HCT116 (cell line): ENCODE results near the gene HSD17B13. TPM values are rescaled to one million over a fixed set of nuclear protein-coding genes. Genes with fewer than 3 reads are reported as not detected.

Experiments
- ATAC-seq: fragments of 200-7000 bp; cut with Tn5 transposase; 2 replicates; pipeline ENCODE4 v1.9.1; 2020; ENCODE audit warnings: mild to moderate bottlenecking, moderate library complexity
- BruUV-seq: library from RNA; stranded (reverse); fragments of 400-500 nt; replicated peaks from 2 replicates; lab custom pipeline; 2021; lab: Mats Ljungman, UMichigan
- CTCF ChIA-PET: fragments of 300-600 bp; sonication (Branson Sonifier 250); formaldehyde crosslinking; loops from one replicate; lab custom pipeline; 2021; ENCODE audit warnings: antibody characterized with exemption; lab: Charles Lee
- POLR2A ChIA-PET: fragments of 300-600, 350-600 bp; sonication (Branson Sonifier 250); formaldehyde crosslinking; loops from one replicate; lab custom pipeline; 2021; ENCODE audit warnings: antibody characterized with exemption; lab: Charles Lee
- RAD21 ChIA-PET, 2 experiments: fragments of 300-600 bp; sonication (Branson Sonifier 250); formaldehyde crosslinking; loops; one replicate each; lab custom pipeline; 2023; ENCODE audit warnings: low total read pairs in 2 of 2; ENCODE audit not compliant: uncharacterized antibody in 2 of 2, unreplicated experiment in 2 of 2, low non-redundant PET in 1 of 2; lab: Charles Lee
- DNase-seq: peaks from one replicate; pipeline ENCODE4 v3.0.0-alpha.2; 2010; ENCODE audit warnings: low read depth, low spot score
- H2AFZ ChIP-seq: fragments of 200-600 bp; shearing (Covaris generic), sonication (generic); 2 replicates; pipeline ENCODE4 v1.6.1; 2017; ENCODE audit warnings: low read depth, mixed run types, mixed read lengths, antibody characterized with exemption, low read length; ENCODE audit not compliant: poor library complexity, severe bottlenecking
- H3K27ac ChIP-seq: 2 replicates; pipeline ENCODE4 v1.5.1; 2012; ENCODE audit warnings: low read depth, low read length
- H3K27me3 ChIP-seq: fragments of 200-600 bp; sonication (generic); 2 replicates; pipeline ENCODE4 v1.6.1; 2016; ENCODE audit warnings: mixed run types, low read length, mixed read lengths; ENCODE audit not compliant: insufficient read depth
- H3K36me3 ChIP-seq, 2 experiments: fragments of 200-500 bp in 1 of 2; fragments of 200-600 bp in 1 of 2; sonication (Bioruptor generic) in 1 of 2; sonication (generic) in 1 of 2; 2 replicates each; pipeline versions ENCODE4 v1.5.1 to v1.6.1; 2014 to 2016; ENCODE audit warnings: low read length in 2 of 2, inconsistent platforms in 1 of 2, mixed read lengths in 1 of 2, mixed run types in 1 of 2; ENCODE audit not compliant: insufficient read depth in 2 of 2, control insufficient read depth in 1 of 2
- H3K4me1 ChIP-seq, 2 experiments: fragments of 200-600 bp in 1 of 2; sonication (generic) in 1 of 2; 2 replicates each; pipeline versions ENCODE4 v1.5.1 to v1.6.1; 2012 to 2017; ENCODE audit warnings: low read length in 2 of 2, inconsistent platforms in 1 of 2, mild to moderate bottlenecking in 1 of 2, mixed read lengths in 1 of 2, mixed run types in 1 of 2, moderate library complexity in 1 of 2; ENCODE audit not compliant: insufficient read depth in 2 of 2, control insufficient read depth in 1 of 2
- H3K4me2 ChIP-seq: fragments of 200-600 bp; sonication (generic); 2 replicates; pipeline ENCODE4 v1.6.1; 2017; ENCODE audit warnings: mixed run types, low read length, mixed read lengths
- H3K4me3 ChIP-seq, 2 experiments: fragments of 200-600 bp in 1 of 2; sonication (generic) in 1 of 2; replicated peaks in 1 of 2; 2 replicates each; pipeline ENCODE4 v1.5.1; 2011 to 2016; ENCODE audit warnings: low read length in 2 of 2, control low read depth in 1 of 2, low read depth in 1 of 2, mild to moderate bottlenecking in 1 of 2, mixed read lengths in 1 of 2, mixed run types in 1 of 2
- H3K79me2 ChIP-seq: fragments of 200-600 bp; sonication (generic); 2 replicates; pipeline ENCODE4 v1.6.1; 2017; ENCODE audit warnings: mild to moderate bottlenecking, mixed run types, low read length, moderate library complexity, mixed read lengths; ENCODE audit not compliant: insufficient read depth
- H3K9ac ChIP-seq: fragments of 200-600 bp; sonication (generic); 2 replicates; pipeline ENCODE4 v1.6.1; 2016; ENCODE audit warnings: low read length, mixed read lengths
- H3K9me2 ChIP-seq: fragments of 200-600 bp; sonication (generic), shearing (Covaris generic); 2 replicates; pipeline ENCODE4 v1.6.1; 2017; ENCODE audit warnings: mixed run types, mild to moderate bottlenecking, moderate library complexity; ENCODE audit not compliant: insufficient read depth
- H3K9me3 ChIP-seq, 2 experiments: fragments of 200-500 bp in 1 of 2; fragments of 200-600 bp in 1 of 2; sonication (Bioruptor generic) in 1 of 2; sonication (generic) in 1 of 2; 2 replicates each; pipeline ENCODE4 v1.6.1; 2014 to 2017; ENCODE audit warnings: low read length in 2 of 2, mixed read lengths in 2 of 2, inconsistent platforms in 1 of 2, low read depth in 1 of 2, mild to moderate bottlenecking in 1 of 2, mixed run types in 1 of 2, moderate library complexity in 1 of 2; ENCODE audit not compliant: control insufficient read depth in 1 of 2, insufficient read depth in 1 of 2
- H4K20me1 ChIP-seq: fragments of 200-600 bp; sonication (generic), shearing (Covaris generic); 2 replicates; pipeline ENCODE4 v1.6.1; 2017; ENCODE audit warnings: mixed run types, mild to moderate bottlenecking, moderate library complexity; ENCODE audit not compliant: insufficient read depth
- CBX3 ChIP-seq: IDR thresholded peaks from 2 replicates; pipeline ENCODE4 v1.6.1; 2012; ENCODE audit warnings: low read depth
- EGR1 ChIP-seq: IDR thresholded peaks from 2 replicates; pipeline ENCODE4 v1.6.1; 2012; ENCODE audit warnings: low read depth
- EZH2 ChIP-seq: fragments of 200-600 bp; sonication (generic); IDR thresholded peaks from 2 replicates; pipeline ENCODE4 v1.6.1; 2017; ENCODE audit warnings: antibody characterized with exemption, mixed run types
- SP1 ChIP-seq: IDR thresholded peaks from 2 replicates; pipeline ENCODE4 v1.6.1; 2012; ENCODE audit warnings: low read depth
- SRF ChIP-seq: IDR thresholded peaks from 2 replicates; pipeline ENCODE4 v1.6.1; 2012; ENCODE audit warnings: low read depth
- ZFX ChIP-seq: fragments of 450-650 bp; IDR thresholded peaks from 2 replicates; pipeline ENCODE4 v1.6.1; 2017
- intact Hi-C: fragments of 100-400 bp; cut with micrococcal nuclease; formaldehyde crosslinking; loops from 2 replicates; pipeline ENCODE4 v1.10.0; 2022
- total RNA-seq: library from RNA; stranded (reverse); gene quantifications from one replicate; pipeline ENCODE4 v1.2.1, GENCODE V29; 2021; ENCODE audit not compliant: unreplicated experiment
- TF ChIP-seq, protein P1 (sequence below), 3 experiments: fragments of 200-600 bp in 1 of 3; sonication (generic) in 1 of 3; IDR thresholded peaks in 2 of 3; conservative IDR thresholded peaks in 1 of 3; 2 replicates each; pipeline ENCODE4 v1.5.1; 2012 to 2017; ENCODE audit warnings: low read depth in 2 of 3, low read length in 2 of 3, antibody characterized with exemption in 1 of 3, borderline replicate concordance in 1 of 3, control low read depth in 1 of 3, mild to moderate bottlenecking in 1 of 3, mixed read lengths in 1 of 3, mixed run types in 1 of 3, moderate library complexity in 1 of 3; ENCODE audit not compliant: insufficient read depth in 1 of 3
- TF ChIP-seq, protein P2 (sequence below): IDR thresholded peaks from 2 replicates; pipeline ENCODE4 v1.6.1; 2011; ENCODE audit warnings: mild to moderate bottlenecking, low read length, moderate library complexity; ENCODE audit not compliant: insufficient replicate concordance; ENCODE audit errors: extremely low read depth

The HSD17B13 gene
- total RNA-seq, 1 experiment from 2014 or later: 0.81 TPM

- TF ChIP-seq, protein P1, sequence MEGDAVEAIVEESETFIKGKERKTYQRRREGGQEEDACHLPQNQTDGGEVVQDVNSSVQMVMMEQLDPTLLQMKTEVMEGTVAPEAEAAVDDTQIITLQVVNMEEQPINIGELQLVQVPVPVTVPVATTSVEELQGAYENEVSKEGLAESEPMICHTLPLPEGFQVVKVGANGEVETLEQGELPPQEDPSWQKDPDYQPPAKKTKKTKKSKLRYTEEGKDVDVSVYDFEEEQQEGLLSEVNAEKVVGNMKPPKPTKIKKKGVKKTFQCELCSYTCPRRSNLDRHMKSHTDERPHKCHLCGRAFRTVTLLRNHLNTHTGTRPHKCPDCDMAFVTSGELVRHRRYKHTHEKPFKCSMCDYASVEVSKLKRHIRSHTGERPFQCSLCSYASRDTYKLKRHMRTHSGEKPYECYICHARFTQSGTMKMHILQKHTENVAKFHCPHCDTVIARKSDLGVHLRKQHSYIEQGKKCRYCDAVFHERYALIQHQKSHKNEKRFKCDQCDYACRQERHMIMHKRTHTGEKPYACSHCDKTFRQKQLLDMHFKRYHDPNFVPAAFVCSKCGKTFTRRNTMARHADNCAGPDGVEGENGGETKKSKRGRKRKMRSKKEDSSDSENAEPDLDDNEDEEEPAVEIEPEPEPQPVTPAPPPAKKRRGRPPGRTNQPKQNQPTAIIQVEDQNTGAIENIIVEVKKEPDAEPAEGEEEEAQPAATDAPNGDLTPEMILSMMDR (IDR thresholded peaks at IDR 0.05 in 2 of 3, conservative IDR thresholded peaks at IDR 0.05 in 1 of 3; ENCODE audit: borderline replicate concordance in 1 of 3, insufficient read depth in 1 of 3, low read depth in 2 of 3, low read length in 2 of 3): no peak
- no peak for TF ChIP-seq SRF
Measured at GRCh38 chr4:87306056-87306455, 16.6 kb downstream of the HSD17B13 start (continued).

DNA sequence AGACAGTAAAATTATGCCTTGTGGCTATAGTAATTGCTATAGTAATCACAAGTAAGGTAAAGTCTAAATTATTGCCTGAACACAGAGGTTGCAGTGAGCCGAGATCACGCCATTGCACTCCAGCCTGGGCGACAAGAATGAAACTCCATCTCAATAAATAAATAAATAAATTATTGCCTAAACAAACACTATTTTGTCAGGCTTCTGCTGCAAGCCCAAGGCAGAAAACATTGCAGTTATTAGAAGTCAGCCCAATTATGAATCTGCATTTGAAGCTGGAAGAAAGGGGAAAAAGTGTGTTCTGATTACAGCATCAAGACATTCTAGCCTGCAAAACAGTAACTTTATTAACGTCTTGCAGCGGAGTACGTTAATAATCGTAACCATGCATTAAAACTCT lies 17.1 kb downstream of the HSD17B13 start:
- RAD21 ChIA-PET: no interaction called here
- H3K27ac ChIP-seq: no peak overlapping the region
- POLR2A ChIA-PET: no interaction called here

More for the DNA sequence above, 17.1 kb downstream of the HSD17B13 start:
- H3K79me2 ChIP-seq: no peaks in the 10 kb centered on the region
- H3K4me2 ChIP-seq: no peak overlapping the region
- CTCF ChIA-PET: no interaction called here
- no peak for DNase-seq
- no TSS peak for BruUV-seq
- no peaks in the 10 kb centered on the region for H3K9me2 ChIP-seq
- H3K27me3 ChIP-seq: no peaks in the 10 kb centered on the region
- ATAC-seq: no peak
- no peaks in the 10 kb centered on the region for H3K4me1 ChIP-seq
- H3K9ac ChIP-seq: no peak overlapping the region
- intact Hi-C loops: no loop called here
- no peak for TF ChIP-seq ZFX
- no peak for TF ChIP-seq EZH2
- TF ChIP-seq SP1: no peak
- TF ChIP-seq CBX3: no peak
- no peak for TF ChIP-seq EGR1
- TF ChIP-seq, protein P2, sequence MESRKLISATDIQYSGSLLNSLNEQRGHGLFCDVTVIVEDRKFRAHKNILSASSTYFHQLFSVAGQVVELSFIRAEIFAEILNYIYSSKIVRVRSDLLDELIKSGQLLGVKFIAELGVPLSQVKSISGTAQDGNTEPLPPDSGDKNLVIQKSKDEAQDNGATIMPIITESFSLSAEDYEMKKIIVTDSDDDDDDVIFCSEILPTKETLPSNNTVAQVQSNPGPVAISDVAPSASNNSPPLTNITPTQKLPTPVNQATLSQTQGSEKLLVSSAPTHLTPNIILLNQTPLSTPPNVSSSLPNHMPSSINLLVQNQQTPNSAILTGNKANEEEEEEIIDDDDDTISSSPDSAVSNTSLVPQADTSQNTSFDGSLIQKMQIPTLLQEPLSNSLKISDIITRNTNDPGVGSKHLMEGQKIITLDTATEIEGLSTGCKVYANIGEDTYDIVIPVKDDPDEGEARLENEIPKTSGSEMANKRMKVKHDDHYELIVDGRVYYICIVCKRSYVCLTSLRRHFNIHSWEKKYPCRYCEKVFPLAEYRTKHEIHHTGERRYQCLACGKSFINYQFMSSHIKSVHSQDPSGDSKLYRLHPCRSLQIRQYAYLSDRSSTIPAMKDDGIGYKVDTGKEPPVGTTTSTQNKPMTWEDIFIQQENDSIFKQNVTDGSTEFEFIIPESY: no peak
- H3K4me3 ChIP-seq: no peak overlapping the region
- no peaks in the 10 kb centered on the region for H3K36me3 ChIP-seq
- H2AFZ ChIP-seq: no peak overlapping the region
- H4K20me1 ChIP-seq: no peaks in the 10 kb centered on the region
- no peaks in the 10 kb centered on the region for H3K9me3 ChIP-seq
